GM13977 (cell line): ENCODE results near the gene POLR3A.
A peak's percentile ranks its signal among the peaks of the same experiment; 100 is the strongest.

Experiments
- DNase-seq: peaks from one replicate; pipeline ENCODE4 v3.0.0; 2012; ENCODE audit warnings: low spot score
- in situ Hi-C: fragments of 300-500 bp; cut with MboI; formaldehyde crosslinking; loops from one replicate; pipeline ENCODE4 v1.12.0; 2022; ENCODE audit warnings: low sequenced_read_pairs, low pct_unique_long_range_greater_than_20kb, mixed read lengths, inconsistent platforms; ENCODE audit not compliant: unreplicated experiment
- TF ChIP-seq, protein P1 (sequence below): IDR thresholded peaks from 2 replicates; pipeline ENCODE4 v1.5.1; 2012; ENCODE audit warnings: mild to moderate bottlenecking, control low read depth; ENCODE audit not compliant: insufficient read depth; ENCODE audit errors: extremely low read depth, missing control alignments

POLR3A gene

DNA sequence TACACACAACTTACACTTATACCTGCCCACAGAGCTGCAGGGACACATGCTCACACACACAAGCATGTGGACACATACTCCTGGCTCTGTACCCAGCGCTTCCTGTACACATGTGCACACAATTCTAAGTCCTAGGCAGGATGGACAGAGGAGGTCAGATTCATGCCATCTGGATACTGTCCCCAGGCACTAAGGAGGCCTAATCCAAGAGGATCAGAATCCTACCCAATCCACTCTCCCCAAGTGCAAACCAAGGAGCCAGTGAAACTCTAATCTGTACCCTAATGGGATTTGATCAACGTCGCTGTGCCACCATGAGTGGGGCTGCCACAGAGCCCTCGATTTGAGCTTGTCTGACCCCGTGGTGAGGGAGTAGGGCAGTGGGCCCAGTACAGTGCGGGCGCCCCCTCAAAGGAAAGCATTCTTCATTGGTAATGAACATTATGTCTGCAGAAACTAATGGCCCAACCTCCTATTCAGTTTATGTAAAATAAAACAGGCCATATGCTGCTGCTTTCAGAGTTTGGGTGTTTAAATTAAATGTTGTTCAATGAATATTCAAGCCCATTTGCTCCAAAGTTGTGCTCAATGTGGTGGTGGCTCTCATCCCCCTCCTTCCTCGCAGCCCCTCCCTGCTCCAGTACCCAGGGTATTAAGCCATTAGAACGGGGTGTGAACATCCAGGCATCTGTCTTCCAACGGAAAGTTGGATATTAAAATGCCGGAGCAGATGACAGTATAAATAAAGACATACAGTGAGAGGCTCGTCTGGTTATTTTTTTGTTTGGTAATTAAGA is 30.8 kb upstream of the POLR3A start:
- no peak for DNase-seq
- in situ Hi-C loops: no loop called here

DNA sequence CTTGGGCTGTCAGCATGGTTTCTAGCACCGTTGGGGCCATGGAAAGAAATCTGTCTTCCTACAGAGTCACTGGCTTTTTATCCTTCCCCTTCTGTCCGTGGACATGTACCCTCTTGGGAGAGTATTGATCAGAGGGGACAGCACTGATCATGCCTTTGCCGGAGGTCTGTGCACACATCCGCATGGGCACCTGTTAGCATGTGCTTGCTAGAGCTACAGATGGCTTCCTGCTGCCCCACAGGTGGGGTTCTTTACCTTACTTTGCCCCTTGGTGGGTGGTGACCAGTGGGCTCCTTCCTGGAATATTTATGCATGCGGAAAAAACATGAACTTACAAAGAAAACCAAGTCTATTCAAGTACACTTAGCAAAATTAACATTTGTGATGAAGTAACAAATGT is 29.2 kb upstream of the POLR3A start:
- no peak for DNase-seq
- TF ChIP-seq, protein P1, sequence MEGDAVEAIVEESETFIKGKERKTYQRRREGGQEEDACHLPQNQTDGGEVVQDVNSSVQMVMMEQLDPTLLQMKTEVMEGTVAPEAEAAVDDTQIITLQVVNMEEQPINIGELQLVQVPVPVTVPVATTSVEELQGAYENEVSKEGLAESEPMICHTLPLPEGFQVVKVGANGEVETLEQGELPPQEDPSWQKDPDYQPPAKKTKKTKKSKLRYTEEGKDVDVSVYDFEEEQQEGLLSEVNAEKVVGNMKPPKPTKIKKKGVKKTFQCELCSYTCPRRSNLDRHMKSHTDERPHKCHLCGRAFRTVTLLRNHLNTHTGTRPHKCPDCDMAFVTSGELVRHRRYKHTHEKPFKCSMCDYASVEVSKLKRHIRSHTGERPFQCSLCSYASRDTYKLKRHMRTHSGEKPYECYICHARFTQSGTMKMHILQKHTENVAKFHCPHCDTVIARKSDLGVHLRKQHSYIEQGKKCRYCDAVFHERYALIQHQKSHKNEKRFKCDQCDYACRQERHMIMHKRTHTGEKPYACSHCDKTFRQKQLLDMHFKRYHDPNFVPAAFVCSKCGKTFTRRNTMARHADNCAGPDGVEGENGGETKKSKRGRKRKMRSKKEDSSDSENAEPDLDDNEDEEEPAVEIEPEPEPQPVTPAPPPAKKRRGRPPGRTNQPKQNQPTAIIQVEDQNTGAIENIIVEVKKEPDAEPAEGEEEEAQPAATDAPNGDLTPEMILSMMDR: no peak
- in situ Hi-C loops: no loop called here

More for the DNA sequence above, 30.8 kb upstream of the POLR3A start:
- TF ChIP-seq, protein P1: no peak

DNA sequence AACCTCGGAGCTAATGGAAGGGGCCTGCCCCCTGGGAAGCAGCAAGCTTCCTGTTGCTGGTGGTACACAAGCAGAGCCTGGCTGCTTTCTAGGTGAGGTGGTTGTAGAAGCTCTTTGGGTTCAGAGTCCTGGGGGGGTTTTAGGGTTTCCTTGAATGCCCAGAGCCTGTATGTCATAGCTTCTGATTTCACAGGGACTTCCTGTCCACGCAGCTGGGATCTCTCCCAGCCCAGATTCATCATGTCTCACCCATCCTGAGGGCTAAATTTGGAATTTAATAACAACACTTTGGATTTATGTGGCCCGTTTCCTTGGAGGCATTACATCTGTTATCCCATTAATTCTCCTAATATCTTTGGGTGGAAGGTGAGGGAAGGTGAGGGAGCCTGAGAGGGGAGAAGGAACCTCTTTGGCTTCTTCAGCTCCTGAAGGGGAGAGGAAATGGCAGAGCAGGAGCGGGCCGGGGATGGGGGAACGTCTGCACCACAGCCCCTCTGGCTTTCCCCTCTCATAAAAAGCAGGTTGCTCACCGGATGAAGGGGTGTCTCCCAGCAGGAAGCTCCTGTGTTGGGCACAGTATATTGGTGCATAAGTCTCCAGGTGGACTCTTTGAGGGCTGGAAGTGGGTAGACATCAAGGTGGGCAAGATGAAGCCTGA is 24.0 kb upstream of the POLR3A start:
- TF ChIP-seq, protein P1: no peak
- in situ Hi-C loops: no loop called here
- no peak for DNase-seq

DNA sequence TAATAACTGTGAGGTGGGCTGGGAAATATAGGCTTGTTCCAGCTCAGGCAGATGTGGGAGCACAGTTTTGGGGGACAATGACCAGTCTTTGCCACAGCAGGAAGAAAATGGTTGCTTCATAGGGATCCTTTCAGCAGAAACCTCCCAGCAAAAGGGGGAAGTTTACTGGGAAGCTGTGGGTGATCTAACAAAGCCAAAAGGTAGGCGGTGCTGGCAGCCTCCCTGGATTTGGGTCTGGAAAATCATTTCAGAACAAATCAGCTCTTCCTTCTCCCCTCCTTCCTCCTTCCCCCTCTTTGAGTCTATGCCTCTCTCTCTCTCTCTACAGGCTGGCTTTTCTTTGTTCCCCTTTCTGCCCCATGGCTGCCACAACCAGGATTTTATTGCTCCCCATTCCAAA is 20.5 kb upstream of the POLR3A start:
- in situ Hi-C loops: loop anchor here (25.0 kb wide), 1 partner anchor 1137 kb away; no protein-coding TSS in a partner anchor
- TF ChIP-seq, protein P1: no peak
- DNase-seq: no peak

DNA sequence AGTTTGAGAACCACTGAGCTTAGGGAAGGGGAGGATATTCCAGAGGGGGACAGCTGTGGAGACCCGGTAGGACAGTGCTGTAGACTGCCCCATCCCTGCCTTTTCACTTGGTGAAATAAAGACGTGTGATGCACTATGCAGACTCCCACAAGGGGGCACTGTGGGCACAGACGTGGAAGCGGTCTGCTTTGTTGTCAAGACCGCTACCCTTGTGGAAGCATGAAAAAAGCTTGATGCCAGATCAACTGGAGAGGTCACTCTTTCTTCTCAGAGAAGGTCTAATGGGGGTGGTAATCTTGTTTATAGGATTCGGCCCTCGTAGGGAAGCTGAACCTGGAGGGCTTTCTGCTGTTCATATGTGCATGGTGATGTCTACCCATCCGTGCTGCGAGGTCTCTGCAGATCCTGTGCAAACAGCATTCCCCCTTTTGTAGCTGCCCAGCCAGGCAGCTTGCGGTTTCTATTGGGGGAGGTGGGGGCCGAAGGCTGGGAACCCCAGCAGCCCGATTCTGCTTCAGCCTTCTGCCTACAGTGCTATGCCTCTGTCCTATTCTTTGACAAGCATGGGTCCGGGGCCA is 18.1 kb upstream of the POLR3A start:
- in situ Hi-C loops: loop anchor here (25.0 kb wide), 1 partner anchor 1140 kb away; no protein-coding TSS in a partner anchor
- DNase-seq: peak; percentile 64
- TF ChIP-seq, protein P1: peak; percentile 93

DNA sequence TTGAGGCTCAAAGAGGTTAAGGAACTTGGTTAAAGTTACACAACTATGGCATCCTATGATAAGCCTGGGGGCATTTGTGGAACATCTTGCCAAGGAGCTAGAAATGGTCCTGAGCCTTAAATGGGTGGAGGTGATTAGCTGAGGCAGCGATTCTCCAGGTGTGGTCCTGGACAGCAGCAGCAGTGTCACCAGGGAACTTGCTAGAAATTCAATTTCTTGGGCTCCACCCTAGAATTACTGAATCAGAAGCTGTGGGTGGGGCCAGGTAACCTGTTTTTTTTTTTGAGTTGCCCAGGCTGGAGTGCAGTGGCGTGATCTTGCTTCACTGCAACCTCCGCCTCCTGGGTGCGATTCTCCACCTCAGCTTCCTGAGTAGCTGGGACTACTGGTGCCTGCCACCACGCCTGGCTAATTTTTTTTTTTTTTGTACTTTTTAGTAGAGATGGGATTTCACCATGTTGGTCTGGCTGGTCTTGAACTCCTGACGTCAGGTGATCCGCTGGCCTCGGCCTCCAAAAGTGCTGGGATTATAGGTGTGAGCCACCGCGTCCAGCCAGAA is 17.5 kb upstream of the POLR3A start:
- no peak for DNase-seq
- in situ Hi-C loops: loop anchor here (25.0 kb wide), 1 partner anchor 1141 kb away; no protein-coding TSS in a partner anchor

More for the DNA sequence above, 17.5 kb upstream of the POLR3A start:
- TF ChIP-seq, protein P1: no peak
